K562 (cell line): Measurements from ENCODE around the gene PDE4D. TPM values are rescaled to one million over a fixed set of nuclear protein-coding genes. Genes with fewer than 3 reads are reported as not detected.

Experiments used
- GABPB2 ChIP-seq: fragments of 250-450 bp; sonication (Bioruptor Pico); conservative IDR thresholded peaks from 2 replicates; pipeline ENCODE4 v1.5.1; 2021; ENCODE audit warnings: mild to moderate bottlenecking
- PATZ1 ChIP-seq: fragments of 250-450 bp; sonication (Bioruptor Pico); IDR thresholded peaks from 2 replicates; pipeline ENCODE4 v1.5.0; 2020; ENCODE audit warnings: mild to moderate bottlenecking, borderline replicate concordance
- PKNOX1 ChIP-seq: fragments of 450-650 bp; IDR thresholded peaks from 2 replicates; pipeline ENCODE4 v1.6.1; 2016
- THRA ChIP-seq: fragments of 450-650 bp; IDR thresholded peaks from 2 replicates; pipeline ENCODE4 v1.6.1; 2017; ENCODE audit warnings: mild to moderate bottlenecking, moderate library complexity
- U2AF1 ChIP-seq: fragments of 200-400 bp; formaldehyde crosslinking; optimal IDR thresholded peaks from 2 replicates; pipeline ENCODE3; 2017; ENCODE audit warnings: mild to moderate bottlenecking, low read depth, low read length, moderate library complexity
- ZNF511 ChIP-seq: sonication (generic); formaldehyde crosslinking; IDR thresholded peaks from 2 replicates; pipeline ENCODE4 v1.8.0; 2022; ENCODE audit warnings: mild to moderate bottlenecking, missing genetic modification reagents
- ZNF644 ChIP-seq: fragments of 200-800 bp; sonication (Bioruptor generic); IDR thresholded peaks from 2 replicates; pipeline ENCODE4 v1.6.1; 2016; ENCODE audit warnings: low read depth, missing genetic modification characterization, missing compliant biosample characterization
- polyA plus RNA-seq, 8 experiments: library from polyadenylated mRNA; depleted of rRNA in 4 of 8; stranded (reverse) in 5 of 8; unstranded in 3 of 8; fragments of >200 nt; fragmentation: Nextera tagmentation in 2 of 8; fragmentation: Illumina TruSeq in 1 of 8; extraction: Ambion mirVana in 2 of 8; extraction: Trizol in 1 of 8; gene quantifications; 2 replicates each; pipeline versions ENCODE4 v1.2.1 to v1.2.3, GENCODE V29; 2011 to 2014; ENCODE audit warnings: inconsistent platforms in 1 of 8, missing spikeins in 1 of 8
- total RNA-seq, 7 experiments: library from RNA; depleted of rRNA in 6 of 7; stranded (reverse); fragments of >200 nt in 6 of 7; fragmentation: Illumina TruSeq in 2 of 7; extraction: Trizol in 2 of 7; gene quantifications; 2 replicates each; pipeline versions ENCODE4 v1.2.1 to v1.2.3, GENCODE V29; 2011 to 2021; ENCODE audit warnings: low replicate concordance in 1 of 7

The PDE4D gene
- total and polyA plus RNA-seq, 9 of the 15 experiments (the other 6 are each of a cell fraction or from before 2014, with no cell fraction given), result 0.04 to 0.46 (median 0.13) TPM

- no peak for TF ChIP-seq GABPB2
- no peak for TF ChIP-seq PATZ1 (CRISPR knock-in tag)
- no peak for TF ChIP-seq U2AF1
- no peak for TF ChIP-seq PKNOX1
- no peak for TF ChIP-seq ZNF511 (CRISPR knock-in tag)
- TF ChIP-seq ZNF644 (tag), result no peak
- no peak for TF ChIP-seq THRA
Observed at GRCh38 chr5:59768152-59769040, 125.1 kb downstream of the PDE4D start (continued).
